ENCODE data around the gene ALPL.

DNA sequence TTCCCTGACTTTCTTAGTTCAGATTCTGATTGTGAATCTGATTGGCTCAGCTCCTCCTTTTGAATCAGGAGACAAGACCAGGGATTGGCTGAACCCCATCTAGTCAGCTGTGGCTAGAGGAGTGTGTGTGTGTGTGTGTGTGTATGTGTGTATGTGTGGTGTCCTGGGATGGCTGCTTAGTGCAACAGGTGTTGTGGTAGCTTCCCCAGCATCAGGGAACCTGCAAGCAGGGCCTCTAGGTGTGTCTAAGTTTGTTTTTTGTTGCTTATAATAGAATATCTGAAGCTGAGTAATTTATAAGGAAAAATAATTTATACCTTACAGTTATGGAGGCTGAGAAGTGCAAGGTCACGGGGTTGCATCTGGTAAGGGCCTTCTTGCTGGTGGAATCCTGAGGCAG is 13.2 kb upstream of the ALPL start:
- TF ChIP-seq, protein P1, sequence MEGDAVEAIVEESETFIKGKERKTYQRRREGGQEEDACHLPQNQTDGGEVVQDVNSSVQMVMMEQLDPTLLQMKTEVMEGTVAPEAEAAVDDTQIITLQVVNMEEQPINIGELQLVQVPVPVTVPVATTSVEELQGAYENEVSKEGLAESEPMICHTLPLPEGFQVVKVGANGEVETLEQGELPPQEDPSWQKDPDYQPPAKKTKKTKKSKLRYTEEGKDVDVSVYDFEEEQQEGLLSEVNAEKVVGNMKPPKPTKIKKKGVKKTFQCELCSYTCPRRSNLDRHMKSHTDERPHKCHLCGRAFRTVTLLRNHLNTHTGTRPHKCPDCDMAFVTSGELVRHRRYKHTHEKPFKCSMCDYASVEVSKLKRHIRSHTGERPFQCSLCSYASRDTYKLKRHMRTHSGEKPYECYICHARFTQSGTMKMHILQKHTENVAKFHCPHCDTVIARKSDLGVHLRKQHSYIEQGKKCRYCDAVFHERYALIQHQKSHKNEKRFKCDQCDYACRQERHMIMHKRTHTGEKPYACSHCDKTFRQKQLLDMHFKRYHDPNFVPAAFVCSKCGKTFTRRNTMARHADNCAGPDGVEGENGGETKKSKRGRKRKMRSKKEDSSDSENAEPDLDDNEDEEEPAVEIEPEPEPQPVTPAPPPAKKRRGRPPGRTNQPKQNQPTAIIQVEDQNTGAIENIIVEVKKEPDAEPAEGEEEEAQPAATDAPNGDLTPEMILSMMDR (optimal IDR thresholded peaks at IDR 0.05 in 1 of 3, IDR thresholded peaks at IDR 0.05 in 1 of 3, conservative IDR thresholded peaks at IDR 0.05 in 1 of 3; ENCODE audit: extremely low read depth in 1 of 3, insufficient read depth in 2 of 3, low read length in 3 of 3) = no peak
- TF ChIP-seq EZH2 (IDR thresholded peaks at IDR 0.05; ENCODE audit: low read length) = no peak
